GM10847 (cell line): Measurements from ENCODE around the gene NPW.

Source experiments
- POLR2A ChIP-seq: IDR thresholded peaks from 2 replicates; pipeline ENCODE4 v1.6.1; 2011; ENCODE audit not compliant: insufficient read length; ENCODE audit errors: extremely low read depth

The NPW gene

GRCh38 chr16:2056077-2056476, 36.5 kb downstream of the NPW start:
- no peak for TF ChIP-seq POLR2A

- TF ChIP-seq POLR2A: no peak
Measured at GRCh38 chr16:2056681-2057407, 37.3 kb downstream of the NPW start.

GRCh38 chr16:2057438-2057837, 37.9 kb downstream of the NPW start:
- no peak for TF ChIP-seq POLR2A

GRCh38 chr16:2058420-2058819, 38.8 kb downstream of the NPW start:
- TF ChIP-seq POLR2A: no peak

GRCh38 chr16:2058872-2059271, 39.3 kb downstream of the NPW start:
- TF ChIP-seq POLR2A: no peak

- no peak for TF ChIP-seq POLR2A
Measured at GRCh38 chr16:2060346-2060745, 40.8 kb downstream of the NPW start.

GRCh38 chr16:2061023-2061422, 41.4 kb downstream of the NPW start:
- no peak for TF ChIP-seq POLR2A

GRCh38 chr16:2061526-2061925, 41.9 kb downstream of the NPW start:
- TF ChIP-seq POLR2A: no peak

- TF ChIP-seq POLR2A: no peak
Measured at GRCh38 chr16:2062801-2063200, 43.2 kb downstream of the NPW start.

GRCh38 chr16:2063861-2064260, 44.3 kb downstream of the NPW start:
- no peak for TF ChIP-seq POLR2A

- TF ChIP-seq POLR2A: no peak
Measured at GRCh38 chr16:2064368-2064945, 44.9 kb downstream of the NPW start.

- TF ChIP-seq POLR2A: no peak
Measured at GRCh38 chr16:2066139-2066538, 46.6 kb downstream of the NPW start.
